ENCODE measurements around the gene RBM19. TPM values are rescaled to one million over a fixed set of nuclear protein-coding genes. Genes with fewer than 3 reads are reported as not detected.

RBM19 gene
- total RNA-seq, 4 donors from 2014 or later = 20.7 to 41.1 (median 23.4) TPM

- no peak for DNase-seq (ENCODE audit: low spot score in 2 of 2)
- no peak for TF ChIP-seq POLR2A (IDR thresholded peaks at IDR 0.05)
- no peak for TF ChIP-seq CTCF (IDR thresholded peaks at IDR 0.05)
- no peak overlapping the region for H3K4me3 ChIP-seq (ENCODE audit: low read depth, poor library complexity, severe bottlenecking)
- intact Hi-C loops (cut with DNase I; ENCODE audit: low total_unique reads) = no loop called here
These were observed 168.6 kb downstream of the RBM19 start for GRCh38 chr12:113797535-113797868.

GRCh38 chr12:113796852-113797534 is 169.1 kb downstream of the RBM19 start:
- WGBS, 2 donors = 70 to 76% methylated on average over 14 of the region's 14 CpGs
- intact Hi-C loops (cut with DNase I; ENCODE audit: low total_unique reads) = no loop called here
- TF ChIP-seq CTCF (IDR thresholded peaks at IDR 0.05) (no peak), POLR2A (IDR thresholded peaks at IDR 0.05) (no peak)
- H3K4me3 ChIP-seq (ENCODE audit: low read depth, poor library complexity, severe bottlenecking) = no peak overlapping the region
- DNase-seq (ENCODE audit: low spot score in 2 of 2) = no peak

GRCh38 chr12:113796066-113796827 is 169.9 kb downstream of the RBM19 start:
- TF ChIP-seq POLR2A (IDR thresholded peaks at IDR 0.05) (no peak), CTCF (IDR thresholded peaks at IDR 0.05) (no peak)
- WGBS, 2 donors = 74 to 77% methylated on average over 28 of the region's 28 CpGs
- intact Hi-C loops (cut with DNase I; ENCODE audit: low total_unique reads) = no loop called here
- no peak overlapping the region for H3K4me3 ChIP-seq (ENCODE audit: low read depth, poor library complexity, severe bottlenecking)
- no peak for DNase-seq (ENCODE audit: low spot score in 2 of 2)

GRCh38 chr12:113795445-113795844 is 170.7 kb downstream of the RBM19 start:
- no peak for DNase-seq (ENCODE audit: low spot score in 2 of 2)
- TF ChIP-seq CTCF (IDR thresholded peaks at IDR 0.05) = no peak
- no peak for TF ChIP-seq POLR2A (IDR thresholded peaks at IDR 0.05)
- intact Hi-C loops (cut with DNase I; ENCODE audit: low total_unique reads) = no loop called here
- 66% methylated on average over 10 of the region's 10 CpGs for WGBS, 2 donors
- H3K4me3 ChIP-seq (ENCODE audit: low read depth, poor library complexity, severe bottlenecking) = no peak overlapping the region

GRCh38 chr12:113794774-113795173 is 171.4 kb downstream of the RBM19 start:
- H3K4me3 ChIP-seq (ENCODE audit: low read depth, poor library complexity, severe bottlenecking) = no peak overlapping the region
- WGBS, 2 donors = 72 to 76% methylated on average over 17 of the region's 17 CpGs

More at GRCh38 chr12:113794774-113795173, 171.4 kb downstream of the RBM19 start:
- intact Hi-C loops (cut with DNase I; ENCODE audit: low total_unique reads) = no loop called here
- TF ChIP-seq POLR2A (IDR thresholded peaks at IDR 0.05) = no peak
- no peak for TF ChIP-seq CTCF (IDR thresholded peaks at IDR 0.05)
- DNase-seq (ENCODE audit: low spot score in 2 of 2) = no peak

Measured in lower leg skin (tissue), 4 donors.